Measurements from ENCODE around the gene SMDT1.
"Not testable (repeated sequence)": the region's sequence is repeated elsewhere in the genome, so short reads cannot be mapped to it uniquely, and the experiment has no call there.

The SMDT1 gene

DNA sequence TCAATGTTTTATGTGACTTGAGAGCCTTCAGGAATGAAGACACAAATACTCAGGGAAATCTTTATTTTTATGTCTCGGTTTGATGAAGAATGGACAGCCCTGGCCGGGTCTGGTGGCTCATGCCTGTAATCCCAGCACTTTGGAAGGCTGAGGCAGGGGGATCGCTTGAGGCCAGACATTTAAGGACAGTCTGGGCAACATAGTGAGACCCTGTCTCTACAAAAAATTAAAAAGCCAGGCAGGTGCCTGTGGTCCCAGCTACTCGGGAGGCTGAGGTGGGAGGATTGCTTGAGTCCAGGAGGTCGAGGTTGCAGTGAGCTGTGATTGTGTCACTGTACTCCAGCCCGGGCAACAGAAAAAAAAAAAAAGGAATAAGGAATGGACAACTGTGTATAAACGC, 8.0 kb upstream of the SMDT1 start:
- not testable (repeated sequence) for DNase-seq

DNA sequence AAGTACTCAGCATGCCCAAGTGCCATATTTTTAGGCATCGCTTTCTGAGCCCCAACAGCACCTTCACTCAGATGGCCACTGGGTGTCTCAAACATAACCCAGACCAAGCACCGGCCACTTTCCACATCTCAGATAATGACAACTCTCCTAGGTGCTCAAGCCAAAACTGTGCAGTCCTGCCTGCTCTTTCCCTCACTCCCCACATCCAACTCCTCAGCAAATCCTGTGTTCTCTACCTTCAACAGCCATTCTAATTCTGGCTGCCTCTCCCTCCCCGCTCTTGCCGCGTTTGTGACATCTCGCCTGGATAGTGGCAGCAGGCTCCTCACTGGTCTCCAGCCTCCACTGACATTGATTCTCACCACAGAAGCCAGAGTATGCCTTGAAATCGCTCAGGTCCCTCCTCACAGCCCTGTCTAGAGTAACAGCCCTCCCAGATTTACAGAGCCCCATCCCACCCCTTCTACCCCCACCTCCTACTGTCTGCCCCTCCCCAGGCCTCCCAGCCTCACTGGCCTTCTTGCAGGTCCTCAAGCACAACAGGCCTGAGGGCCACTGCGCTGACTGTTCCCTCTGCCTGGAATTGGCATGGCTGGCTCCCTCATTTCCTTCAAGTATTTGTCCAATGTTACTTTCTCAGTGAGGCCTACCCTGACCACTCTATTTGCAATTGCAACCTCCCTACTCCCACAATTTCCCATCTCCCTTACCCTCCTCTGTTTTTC, 6.7 kb upstream of the SMDT1 start:
- DNase-seq: no peak

DNA sequence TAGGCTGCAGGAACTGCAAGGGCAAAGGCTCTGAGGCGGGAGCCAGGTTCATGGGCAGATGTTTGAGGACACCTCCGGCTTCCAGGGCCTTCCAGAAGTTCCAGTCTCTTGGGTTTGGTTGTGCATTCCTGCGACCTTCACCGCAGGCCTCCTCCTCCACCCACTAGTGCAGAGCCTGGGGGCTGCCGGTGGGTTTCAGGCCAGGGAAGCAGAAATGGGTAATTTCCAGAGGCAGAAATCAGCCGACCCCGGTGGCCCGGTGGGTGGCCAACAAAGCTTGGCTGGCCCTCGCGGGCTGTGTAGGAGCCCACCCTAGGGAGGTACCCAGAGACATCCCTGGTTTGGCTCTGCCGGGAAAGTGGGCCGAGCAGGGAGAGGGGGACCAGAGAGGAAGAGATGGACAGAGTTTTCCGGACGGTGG, 5.9 kb upstream of the SMDT1 start:
- DNase-seq: no peak

DNA sequence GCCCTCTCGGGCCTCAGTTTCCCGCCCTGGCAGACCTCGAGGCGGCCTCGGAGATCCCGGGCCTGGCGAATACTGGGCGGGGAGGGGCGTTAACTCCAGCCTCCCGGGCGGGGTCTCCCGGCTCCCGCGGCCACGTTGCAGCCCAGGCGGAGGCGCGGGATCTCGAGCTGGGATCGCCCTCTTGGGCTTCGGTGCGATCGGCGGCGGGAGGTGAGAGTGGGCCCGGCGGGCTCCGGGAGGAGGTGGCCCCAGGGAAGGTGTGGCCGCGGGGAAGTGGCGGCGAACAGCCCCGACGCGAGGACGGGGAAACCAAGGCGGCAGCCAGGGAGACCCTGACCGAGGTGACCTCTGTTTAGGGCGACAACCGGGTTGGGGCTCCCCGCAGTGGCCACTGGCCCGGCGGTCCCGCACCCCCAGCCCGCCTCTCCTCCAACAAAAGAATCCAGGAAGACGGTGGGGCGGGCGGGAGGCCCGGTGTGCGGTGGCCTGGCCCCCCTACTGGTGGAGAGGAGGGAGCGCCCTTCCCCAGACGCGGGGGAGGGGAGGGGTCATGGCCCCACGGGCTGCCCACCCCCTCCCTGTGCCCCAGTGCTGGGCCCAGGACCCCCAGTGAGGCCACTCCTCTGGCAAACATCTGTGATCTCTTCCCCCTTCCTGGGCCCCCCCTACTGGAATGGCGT, 5.2 kb upstream of the SMDT1 start, which contains the start of gene PHETA2:
Gene PHETA2 (plus strand): TSS at position 117 of the 680 bp plus-strand sequence. CDS start 3,046 bp downstream, outside the sequence.
- DNase-seq: no peak

DNA sequence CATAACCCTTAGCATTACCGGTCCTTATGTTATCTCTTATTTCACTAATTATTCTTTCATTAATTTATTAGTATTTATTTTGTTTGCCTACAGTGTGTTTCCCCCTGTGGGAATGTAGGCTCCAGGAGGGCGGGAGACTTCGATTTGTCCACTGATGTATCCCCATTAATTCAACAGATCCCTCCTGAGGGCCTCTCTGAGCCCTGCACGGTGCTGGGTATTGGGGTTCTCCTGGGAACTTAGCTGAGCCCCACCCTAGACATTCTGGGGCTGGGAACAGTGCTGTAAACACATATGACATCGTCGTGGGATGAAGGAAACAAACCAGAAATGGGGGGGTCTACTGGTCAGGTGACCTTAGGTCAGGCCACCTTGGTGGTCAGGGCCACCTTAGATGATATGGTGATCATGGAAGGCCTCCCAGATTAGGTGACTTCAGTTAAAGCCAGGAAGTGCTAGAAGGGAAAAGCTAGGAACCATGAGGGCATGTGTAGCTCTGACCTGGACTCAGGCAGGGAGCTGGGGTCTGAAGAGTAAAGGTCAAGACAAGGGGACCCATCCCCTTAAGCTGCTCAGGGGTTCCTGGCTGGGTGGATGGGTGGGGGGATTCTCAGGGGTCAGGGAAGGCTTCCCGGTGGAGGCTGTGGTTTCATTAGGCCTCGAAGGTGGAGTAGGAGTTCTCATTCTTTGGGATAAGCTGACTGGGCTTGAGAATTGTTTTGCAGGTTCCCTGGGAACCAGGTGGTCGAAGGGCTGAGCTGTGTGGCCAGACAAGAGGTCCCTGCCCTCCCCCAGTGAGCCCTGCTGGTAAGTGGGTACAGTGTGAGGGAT, 4.4 kb upstream of the SMDT1 start:
- DNase-seq: no peak

DNA sequence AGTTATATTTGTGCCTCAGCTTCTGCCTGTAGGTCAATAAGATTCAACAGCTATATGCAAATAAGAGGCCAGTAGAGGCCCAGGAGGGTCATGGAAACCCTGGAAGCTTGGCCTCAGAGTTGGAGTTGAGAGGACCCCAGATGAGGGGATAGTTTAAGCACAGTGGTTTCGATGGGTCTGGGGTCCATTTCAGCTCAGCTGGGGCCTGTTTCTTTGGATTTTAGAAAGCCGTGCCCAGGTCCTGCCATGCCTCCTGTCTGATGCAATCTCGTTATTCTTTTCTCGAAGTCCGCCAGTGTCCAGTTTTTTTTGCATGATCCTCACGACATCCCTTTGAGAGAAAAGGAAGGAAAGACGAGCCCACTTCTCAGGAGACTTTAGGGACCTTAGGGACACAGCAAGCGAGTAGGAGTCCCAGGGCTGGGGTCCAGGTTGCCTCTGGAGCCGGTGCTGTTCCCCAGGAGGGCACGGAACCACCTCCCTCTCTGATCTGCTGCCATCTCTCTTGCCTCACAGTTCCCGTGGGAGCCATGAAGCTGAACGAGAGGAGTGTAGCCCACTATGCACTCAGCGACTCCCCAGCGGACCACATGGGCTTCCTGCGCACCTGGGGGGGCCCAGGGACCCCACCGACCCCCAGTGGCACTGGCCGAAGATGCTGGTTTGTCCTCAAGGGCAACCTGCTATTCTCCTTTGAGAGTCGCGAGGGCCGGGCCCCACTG, 2.6 kb upstream of the SMDT1 start:
- no peak for DNase-seq

DNA sequence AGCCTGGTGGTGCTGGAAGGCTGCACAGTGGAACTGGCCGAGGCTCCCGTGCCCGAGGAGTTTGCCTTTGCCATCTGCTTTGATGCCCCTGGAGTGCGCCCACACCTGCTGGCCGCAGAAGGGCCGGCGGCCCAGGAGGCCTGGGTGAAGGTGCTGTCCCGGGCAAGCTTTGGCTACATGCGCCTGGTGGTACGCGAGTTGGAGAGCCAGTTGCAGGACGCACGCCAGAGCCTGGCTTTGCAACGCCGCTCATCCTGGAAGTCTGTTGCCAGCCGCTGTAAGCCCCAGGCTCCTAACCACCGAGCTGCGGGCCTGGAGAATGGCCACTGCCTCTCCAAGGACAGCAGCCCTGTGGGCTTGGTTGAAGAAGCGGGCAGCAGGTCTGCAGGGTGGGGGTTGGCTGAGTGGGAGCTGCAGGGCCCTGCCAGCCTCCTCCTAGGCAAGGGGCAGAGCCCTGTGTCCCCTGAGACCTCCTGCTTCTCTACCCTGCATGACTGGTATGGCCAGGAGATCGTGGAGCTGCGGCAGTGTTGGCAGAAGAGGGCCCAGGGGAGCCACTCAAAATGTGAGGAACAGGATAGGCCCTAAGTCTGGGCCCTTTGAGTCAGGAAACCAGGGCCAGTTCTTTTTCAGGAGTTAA, 1.9 kb upstream of the SMDT1 start:
- no peak for DNase-seq

DNA sequence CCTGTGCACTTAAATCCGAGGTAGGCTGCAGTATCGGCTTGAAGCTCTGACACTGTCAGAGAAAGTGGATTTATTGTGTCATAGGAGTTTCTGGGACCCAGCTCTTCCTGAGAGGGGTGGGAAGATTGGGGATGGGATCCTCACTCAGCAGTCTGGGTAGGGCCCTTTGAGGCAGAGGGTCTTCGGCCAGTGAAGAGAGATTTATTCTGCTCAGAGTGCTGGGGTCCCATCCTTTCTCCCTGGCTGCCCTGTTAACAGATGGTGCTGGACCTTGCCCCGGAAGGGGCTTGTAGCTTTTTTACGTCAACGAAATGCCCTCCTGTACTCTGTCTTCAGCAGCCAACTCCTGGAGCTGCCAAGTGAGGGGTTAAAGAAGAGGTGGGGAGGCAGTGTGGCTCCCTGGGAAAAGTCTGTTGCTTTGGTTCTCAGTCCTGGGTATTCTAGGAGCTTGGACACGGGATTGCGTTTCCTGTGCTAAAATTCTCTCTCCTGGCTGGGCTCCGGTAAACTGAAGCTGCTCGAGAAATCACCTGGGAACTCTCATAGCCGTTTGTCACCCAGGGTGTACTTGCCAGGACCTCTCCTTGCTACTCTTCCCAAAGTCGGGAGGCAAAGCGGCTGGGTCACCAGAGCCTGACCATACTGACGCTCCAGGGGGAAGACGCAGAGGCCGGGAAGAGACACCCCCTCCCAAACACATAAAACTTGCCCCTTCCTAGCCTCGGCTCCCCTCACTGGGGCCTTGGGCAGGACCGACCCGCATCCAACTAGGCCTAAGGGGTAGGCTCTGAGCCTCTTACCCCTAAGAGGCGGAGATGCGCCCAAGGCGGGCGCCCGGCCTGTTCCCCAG, 806 bp upstream of the SMDT1 start:
- no peak for DNase-seq

DNA sequence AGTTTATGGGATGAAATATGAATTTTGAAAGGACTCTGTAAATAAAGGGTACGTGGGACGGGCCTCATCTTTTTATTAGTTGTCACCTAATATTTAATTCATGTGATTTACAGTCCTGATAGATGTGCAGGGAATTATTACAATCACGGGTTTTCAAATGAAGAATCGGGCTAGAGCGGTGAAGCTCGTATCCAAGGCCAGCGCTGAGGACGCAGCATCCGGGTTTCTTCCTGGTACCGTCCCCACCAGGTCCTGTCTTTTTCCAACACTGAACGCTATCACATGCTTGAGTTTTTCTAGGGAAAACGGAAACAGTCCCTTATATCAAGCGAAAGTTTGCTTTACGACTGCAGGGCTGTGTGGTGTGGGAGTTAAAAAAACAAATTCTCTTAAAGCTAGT, 787 bp downstream of the SMDT1 start:
- DNase-seq: no peak

DNA sequence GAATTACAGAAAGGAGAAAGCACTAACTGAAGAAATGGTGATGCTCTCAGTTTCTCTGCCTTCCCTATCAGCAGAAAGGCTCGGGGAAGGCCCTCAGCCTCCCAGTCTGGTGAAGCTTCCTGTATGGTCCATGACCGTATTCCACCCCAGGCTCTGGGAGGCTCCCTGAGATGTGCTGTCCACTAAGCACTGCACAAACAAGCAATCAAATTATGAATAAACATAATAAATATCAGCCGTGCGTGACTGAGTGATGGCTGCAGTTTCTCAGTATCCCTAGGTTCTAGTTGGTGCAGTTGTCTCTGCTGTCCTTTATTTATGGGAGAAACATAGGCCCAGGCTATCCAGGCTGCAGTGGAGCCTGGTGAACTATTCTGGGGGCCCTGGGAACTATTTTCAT, 3.6 kb downstream of the SMDT1 start:
- no peak for DNase-seq

DNA sequence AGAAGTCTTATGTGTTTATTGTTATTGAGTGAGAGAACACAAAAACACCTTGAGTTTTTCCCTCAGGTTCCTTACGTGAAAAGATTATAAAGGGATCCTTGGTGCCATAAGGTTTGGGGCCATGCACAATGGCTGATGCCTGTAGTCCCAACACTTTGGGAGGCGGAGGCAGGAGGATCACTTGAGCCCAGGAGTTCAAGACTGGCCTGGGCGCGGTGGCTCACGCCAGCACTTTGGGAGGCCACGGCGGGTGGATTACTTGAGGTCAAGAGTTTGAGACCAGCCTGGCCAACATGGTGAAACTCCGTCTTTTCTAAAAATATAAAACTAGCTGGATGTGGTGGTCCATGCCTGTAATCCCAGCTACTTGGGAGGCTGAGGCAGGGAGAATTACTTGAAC, 5.4 kb downstream of the SMDT1 start:
- no peak for DNase-seq

DNA sequence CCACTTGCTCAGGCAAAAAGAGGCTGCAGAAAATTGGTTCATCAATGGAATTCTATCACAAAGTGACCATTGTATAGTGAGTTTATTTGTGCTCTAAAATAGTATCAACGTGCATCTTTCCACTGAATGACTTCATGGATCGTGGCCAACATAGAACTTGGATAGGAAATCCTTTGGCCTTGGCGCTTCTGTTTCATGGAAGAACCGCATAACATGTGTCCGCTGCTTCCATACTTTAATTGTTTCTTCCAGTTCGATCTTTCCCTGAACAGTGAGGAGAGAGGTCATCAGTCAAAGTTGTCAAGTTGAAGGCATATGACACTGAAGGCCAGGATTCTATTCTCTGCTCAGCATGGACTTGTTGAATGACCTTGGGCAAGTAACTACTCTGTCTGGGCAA, 6.6 kb downstream of the SMDT1 start:
- DNase-seq: no peak

DNA sequence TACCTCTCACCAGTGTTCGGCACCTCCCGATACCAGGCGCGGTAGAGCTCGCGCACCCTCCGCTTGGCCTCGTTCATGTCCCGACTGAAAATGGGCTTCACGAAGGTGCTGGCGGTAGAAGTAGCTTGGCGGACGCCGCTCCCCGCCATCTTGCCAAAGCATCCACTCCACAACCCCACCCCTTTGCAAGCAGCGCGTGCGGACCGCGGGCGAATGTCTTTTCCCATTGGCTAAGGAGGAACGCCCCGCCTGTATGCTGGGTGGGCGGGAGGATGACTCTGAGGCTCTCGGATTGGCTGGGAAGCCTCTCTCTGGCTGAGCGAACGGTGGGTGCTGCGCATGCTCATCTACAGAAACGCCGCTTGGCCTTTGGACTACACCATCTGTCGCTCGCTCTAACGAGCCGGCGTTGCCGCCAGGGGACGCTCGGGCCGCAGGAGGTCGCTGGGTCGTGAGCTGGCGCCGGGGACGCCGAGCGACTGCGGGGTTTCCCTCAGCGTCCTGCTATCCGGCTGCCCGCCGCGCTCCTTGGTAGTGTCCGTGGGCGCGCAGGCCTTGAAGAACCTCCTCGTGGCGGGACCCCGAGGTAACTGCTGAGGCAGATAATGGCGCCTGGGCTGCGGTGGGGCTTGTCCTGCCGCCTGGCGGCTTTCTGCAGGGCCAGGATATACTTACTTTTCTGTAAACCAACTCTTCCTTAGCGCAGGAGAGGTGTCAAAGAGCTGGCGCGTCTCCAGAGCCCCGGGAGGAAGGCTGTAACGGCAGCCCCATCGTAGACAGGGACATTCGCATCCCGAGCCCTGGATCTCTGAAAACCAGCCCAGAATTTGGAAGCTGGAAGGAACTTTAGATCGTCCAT, 11.3 kb downstream of the SMDT1 start, which contains the start of gene NDUFA6:
Gene NDUFA6 (minus strand): TSS at position 177 of the 859 bp plus-strand sequence. CDS start 28 bp downstream, at position 149.
- peak; percentile 91 for DNase-seq

DNA sequence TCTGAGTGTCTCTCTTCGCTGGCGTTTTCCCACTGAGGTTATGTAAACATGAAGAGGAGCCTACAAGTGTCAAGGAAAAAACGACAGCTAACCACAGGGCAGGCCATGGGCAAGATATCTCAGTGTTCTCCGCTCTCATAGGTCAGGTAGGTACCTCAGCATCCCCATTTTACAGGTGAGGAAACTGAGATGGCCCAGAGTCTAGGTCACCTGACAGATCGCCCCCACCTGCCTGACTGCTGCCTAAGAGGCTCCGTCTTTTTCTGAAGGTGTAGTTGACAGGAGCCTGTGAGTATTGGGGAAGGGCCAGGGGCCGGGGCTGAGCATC, 11.9 kb downstream of the SMDT1 start:
- DNase-seq: no peak

DNA sequence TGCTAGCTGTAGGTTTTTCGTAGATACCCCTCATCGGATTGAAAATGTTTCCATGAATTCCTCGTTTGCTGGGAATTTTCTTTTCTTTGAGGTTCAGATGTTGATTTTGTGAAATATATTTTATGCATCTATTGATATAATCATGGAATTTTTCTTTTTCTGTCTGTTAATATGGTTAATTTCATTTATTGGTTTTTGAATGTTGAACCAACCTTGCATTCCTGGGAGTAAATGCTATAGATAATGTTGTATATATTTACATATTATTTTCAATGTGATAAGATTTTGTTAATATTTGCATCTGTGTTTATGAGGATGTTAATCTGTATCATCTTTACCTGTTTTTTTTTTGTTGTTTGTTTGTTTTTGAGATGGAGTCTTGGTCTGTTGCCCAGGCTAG, 21.7 kb downstream of the SMDT1 start:
- no peak for DNase-seq

DNA sequence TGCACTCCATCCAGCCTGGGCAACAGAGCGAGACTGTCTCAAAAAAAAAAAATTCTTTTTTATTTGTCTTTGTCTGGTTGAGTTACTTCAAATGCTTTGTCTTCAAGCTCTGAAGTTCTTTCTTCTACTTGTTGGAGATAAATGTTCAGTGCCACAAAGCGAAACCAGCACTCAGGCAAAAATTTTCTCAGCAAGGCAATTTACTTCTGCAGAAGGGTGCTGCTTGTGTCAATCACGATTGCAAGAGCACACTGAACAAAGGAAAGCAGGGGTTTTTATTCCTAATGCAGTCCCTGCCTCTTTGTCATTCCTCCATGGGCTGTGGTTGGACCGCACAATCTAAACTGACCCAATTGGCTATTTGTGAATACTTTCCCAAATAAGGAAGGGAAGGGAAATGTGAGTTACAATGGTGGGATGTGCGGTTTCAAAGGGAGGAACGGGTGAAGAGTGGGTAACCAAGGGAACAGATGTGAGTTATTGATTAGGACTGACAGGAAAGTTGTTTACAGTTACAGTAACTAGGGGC, 24.9 kb downstream of the SMDT1 start:
- not testable (repeated sequence) for DNase-seq

DNA sequence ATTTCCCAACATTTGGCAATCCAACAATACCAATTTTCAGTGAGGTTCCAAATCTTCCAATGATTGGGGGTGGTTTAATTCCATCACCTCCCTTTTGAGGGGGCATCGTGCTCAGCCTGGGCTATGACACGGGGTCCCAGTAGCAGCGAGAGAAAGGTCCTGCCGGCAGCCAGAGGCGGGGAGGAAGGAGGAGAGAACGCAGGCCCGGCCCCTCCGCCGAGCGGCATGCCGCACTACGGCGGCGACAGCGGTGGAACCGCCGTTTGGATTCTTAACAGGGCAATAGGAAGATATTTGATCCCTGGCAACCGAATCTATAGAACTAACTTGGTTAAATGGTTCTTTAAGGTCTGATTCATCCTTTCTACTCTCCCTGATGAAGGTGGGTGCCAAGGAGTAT, 29.3 kb downstream of the SMDT1 start:
- no peak for DNase-seq

DNA sequence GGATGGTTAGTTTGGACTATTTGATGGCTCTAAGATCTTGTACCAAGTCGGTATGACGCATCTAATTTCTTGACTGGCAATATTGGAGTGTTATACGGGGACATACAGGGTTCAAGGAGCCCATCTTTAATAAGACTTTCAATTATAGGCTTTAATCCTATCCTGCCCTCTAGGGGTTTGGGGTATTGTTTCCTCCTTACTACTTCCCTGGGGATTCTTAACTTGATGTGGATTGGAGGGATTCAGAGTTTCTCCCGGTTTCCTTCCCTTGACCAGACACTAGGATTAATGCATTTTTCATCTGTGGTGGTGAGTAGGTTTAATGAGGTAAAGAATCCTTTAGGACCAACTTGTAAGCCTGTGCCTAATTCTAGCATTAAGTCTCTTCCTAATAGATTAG, 32.3 kb downstream of the SMDT1 start:
- DNase-seq: no peak

DNA sequence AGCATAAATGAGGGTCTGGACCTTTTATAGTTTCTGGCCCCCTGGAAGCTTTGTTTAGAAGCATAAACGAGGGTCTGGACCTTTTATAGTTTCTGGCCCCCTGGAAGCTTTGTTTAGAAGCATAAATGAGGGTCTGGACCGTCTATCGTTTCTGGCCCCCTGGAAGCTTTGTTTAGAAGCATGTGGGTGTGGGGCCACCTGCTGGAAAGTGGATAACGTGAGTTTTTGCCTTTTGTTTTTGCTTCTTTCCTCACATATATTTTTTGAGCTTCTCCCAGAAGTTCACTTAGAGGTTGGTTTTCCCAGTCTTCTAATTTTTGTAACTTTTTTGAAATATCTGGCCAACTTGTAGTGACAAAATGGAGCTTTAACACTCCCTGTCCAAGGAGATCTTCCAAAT, 33.3 kb downstream of the SMDT1 start:
- DNase-seq: not testable (repeated sequence)

DNA sequence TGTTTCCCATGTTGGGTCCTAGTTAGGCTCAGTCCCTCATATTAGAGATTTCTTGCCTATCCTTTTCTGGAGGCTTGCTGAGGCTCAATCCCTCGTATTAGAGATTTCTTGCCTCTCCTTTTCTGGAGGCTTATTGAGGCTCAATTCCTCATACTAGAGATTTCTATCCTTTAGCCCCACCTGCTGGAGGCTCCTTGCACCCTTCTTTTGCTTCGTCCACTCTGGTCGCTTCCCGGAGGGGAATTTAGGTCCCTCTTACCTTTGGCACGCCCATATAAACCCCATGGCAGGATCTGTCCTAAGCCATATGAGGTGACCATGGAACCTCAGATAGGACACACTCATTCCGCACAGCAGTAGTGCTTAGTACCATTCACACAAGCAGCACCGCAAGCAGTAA, 35.2 kb downstream of the SMDT1 start:
- no peak for DNase-seq

Data from SIG-M5 (cell line).